NCI-H69 (cell line): Measurements from ENCODE around the gene OIP5.
A peak's percentile ranks its signal among the peaks of the same experiment; 100 is the strongest.
"Not testable (repeated sequence)": the region's sequence is repeated elsewhere in the genome, so short reads cannot be mapped to it uniquely, and the experiment has no call there.

Experiments used
- DNase-seq: peaks from one replicate; lab custom pipeline; 2025; lab: John Stamatoyannopoulos, UW

OIP5 gene

DNA sequence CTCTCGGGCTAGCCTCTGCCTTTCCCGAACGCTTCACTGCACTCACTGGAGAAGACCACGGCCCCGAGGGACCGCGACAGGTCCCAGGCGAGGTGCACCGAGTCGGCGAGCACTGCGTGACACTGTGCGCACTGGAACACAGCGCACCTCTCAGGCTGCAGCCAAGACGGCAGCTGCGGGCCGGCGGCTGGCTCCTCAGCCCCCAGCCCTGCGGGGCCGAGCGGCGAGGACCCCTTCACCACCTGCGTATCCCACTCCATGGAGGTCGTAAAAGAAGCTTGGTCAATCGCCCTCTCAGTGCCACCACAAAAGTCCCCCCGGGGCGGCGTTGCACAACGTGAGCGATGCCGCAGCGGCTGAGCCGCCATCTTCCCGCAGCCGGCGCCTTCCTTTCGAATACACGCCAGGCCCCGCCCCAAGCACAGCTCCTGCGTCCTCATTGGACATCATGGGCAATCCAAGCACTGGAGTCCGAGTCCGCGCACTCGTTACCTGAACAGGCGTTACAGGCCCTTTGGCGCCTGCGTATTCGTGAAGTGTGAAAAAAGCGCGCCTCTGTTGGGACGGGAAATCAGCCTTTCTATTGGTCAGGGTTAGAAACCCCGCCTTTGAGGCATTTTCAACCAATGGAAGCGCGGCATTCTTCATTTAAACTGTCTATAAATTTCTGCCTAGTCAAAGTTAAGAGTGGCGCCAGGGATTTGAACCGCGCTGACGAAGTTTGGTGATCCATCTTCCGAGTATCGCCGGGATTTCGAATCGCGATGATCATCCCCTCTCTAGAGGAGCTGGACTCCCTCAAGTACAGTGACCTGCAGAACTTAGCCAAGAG is at the start of gene OIP5, which contains the start of gene NUSAP1:
Gene OIP5 (minus strand): TSS at position 398 of the 832 bp plus-strand sequence. CDS start 30 bp downstream, at position 368.
Gene NUSAP1 (plus strand): TSS at position 688 of the 832 bp plus-strand sequence. CDS start 77 bp downstream, at position 765.
- peak; percentile 100 for DNase-seq

DNA sequence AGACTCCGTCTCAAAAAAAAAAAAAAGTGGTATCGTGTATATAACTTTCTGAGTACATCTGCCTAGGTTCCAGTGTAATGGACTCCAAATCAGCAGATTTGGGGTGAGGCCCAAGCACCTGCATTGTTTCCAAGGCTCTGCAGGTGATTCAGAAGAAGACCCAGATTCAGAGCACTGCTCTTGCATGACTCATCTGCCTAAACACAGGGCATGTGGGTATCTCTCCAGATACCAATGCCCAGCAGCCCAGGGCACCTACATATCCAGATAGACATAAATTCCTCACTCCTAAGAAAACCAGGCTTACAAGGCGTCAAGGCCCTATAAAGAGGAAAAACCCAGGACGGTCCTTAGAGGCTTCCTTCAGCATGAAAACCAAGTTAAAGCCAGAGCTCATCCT is 45.6 kb upstream of the OIP5 start:
- no peak for DNase-seq

DNA sequence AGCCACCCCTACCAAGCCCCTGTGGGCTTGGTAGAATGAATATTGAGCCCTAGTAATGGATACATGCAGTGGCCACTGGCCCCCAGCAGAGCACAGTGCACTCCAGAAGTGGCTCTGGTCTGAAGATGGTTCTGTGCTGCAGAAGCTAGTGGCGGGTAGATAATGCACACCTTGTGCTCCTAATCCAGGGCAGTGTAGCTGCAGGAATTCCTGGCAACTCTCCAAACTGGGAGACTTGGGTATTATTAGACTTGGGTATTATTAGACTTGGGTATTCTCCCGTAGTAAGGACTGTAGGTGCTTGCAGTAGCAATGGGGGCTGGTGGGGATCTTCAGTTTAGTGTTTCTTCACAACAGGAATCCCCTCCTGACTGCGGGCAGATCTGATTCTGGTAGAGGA is 35.0 kb upstream of the OIP5 start:
- DNase-seq = no peak

DNA sequence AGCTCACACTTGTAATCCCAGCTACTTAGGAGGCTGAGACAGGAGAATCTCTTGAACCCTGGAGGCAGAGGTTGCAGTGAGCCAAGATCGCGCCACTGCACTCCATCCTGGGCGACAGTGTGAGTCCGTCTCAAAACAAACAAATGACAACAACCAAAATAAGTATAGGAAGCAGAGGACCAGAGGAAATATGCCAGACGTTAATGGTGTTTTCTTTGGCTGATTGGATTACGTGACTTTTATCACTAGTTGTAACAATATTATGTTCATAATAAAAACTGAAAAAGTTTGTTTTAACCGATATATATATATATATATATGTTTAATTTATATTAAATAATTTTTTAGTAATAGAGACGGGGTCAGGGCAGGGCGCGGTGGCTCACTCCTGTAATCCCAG is 22.0 kb upstream of the OIP5 start:
- DNase-seq = no peak

DNA sequence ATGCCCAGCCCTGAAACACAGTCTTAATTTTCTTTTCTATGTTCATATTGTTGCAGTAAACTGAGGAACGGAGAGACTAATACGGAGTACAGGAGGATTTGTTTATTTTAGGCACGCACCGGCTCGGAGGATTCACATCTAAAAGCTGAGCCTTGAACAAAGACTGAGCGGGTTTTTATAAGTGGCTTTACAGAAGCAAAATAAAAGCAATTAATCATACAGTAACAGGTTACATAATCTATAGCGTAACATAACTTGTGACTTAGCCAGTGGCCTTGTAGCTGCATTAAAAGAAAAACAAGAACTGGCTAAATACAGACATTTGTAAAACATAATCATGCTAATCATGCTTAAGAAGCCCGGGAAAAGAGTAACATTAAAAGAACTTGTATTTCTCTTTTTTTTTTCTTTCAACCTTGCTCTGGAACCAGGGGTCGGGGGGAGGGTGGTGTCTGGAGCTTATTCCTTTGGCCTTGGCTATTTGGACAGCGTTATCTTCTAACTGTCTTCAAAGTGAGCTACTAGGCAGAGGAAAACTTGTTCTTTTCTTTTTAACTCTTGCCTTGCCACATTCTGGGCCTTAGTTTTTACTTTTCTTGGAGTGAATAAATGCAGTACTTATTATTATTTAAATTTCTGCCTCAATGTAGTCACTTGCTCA is 17.8 kb upstream of the OIP5 start:
- DNase-seq = no peak

DNA sequence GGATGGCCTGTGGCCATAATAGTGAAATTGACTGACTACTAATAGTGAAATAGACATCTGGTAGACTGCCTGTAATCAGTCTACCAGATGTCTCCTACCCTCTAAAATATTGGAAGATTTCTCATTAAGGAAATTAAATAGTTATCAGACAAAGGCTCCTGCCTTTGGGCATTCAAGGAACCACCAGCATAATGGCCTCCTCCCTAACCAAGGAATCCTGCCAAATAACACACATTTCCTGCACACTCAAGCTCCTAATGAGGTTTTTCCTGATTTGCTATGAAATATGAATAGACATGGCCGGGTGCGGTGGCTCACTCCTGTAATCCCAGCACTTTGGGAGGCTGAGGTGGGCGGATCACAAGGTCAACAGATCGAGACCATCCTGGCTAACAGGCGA is 14.8 kb upstream of the OIP5 start:
- DNase-seq = peak; percentile 18

DNA sequence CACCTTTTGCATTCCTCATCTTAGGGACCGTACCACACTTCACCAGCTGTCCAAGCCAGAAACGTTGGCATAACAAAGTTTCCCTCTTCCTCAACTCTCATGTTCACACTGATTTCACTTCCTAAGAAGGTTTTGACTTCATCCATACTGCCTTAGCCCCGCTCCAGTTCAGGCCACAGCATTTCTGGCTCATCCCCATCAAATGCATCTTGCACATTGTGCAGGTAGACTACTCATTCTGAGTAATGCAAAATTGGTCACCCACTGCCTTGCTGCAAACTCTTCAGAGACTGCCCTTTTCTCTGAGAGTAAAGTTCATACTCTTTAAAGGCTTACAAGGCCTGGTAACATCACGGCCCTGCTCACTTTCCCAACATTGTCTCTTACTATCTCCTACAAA is 9.1 kb upstream of the OIP5 start:
- no peak for DNase-seq

DNA sequence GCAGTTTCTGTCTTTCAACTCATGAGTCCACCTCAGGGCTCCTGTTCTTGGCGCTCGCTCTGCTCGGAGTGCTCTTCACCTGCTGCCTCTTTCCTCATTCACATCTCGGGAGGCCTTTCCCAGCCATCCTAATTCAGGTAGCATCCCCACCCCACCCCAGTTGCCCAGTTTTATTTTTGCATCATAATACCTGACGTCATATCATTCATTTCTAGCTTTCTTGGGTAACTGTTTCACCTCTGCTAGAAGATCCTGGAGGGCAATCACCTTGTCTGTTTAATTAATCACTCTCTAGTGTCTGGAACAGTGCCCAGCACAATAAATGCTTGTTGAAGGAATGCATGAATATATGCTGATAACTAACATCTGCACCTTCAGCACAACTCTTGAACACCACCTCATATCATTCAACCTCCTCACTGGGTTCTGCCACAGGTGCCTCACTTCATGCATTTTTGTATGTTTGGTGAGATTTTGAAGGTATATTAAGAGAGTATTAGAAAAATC is 7.9 kb upstream of the OIP5 start:
- peak; percentile 18 for DNase-seq

DNA sequence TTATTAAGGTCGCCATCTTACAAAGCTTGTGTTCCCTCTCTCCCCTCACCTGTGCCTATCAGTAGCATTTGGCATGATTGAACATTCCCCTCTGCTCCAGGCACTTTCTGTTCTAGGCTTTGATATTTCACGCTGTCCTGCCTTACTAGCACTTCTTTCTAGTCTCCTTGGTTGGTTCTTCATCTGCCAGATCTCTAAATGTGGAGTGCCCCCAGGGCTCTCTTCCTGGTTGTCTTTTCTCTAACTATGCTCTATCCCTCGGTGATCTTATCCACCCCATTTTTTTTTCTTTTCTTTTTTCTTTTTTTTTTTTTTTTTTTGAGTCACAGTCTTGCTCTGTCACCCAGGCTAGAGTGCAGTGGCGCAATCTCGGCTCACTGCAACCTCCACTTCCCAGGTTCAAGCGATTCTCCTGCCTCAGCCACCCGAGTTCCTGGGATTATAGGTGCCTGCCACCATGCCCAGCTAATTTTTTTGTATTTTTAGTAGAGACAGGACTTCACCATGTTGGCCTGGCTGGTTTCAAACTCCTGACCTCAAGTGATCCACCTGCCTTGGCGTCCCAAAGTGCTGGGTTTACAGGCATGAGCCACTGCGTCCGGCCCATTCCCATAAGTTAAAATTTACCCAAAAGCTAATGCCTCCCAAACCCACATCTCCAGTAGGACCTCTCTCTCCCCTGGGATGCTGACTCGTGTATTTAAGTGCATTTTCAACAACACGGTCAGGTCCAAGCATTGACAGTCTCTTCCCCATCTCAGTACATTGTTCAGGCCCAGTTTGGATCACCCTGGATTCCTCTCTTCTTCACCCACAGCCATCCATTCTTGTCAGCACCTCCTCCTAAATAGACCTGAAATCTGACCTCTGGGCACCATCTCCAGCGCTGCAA is 5.5 kb upstream of the OIP5 start:
- no peak for DNase-seq

DNA sequence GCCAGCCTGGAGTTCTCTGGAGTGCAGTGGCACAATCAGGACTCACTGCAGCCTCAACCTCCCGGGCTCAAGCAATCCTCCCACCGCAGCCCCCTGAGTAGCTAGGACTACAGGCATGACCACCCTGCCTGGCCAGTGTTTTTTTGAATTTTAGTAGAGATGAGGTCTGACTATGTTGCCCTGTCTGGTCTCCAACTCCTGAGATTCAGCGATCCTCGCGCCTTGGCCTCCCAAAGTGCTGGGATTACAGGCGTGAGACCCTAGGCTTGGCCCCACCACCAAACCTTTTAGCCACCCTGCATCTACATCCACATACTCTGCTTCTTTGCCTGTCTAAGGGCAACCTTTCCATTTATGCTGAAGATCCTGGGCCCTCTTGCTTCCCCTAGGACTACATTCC is 4.7 kb upstream of the OIP5 start:
- DNase-seq = no peak

DNA sequence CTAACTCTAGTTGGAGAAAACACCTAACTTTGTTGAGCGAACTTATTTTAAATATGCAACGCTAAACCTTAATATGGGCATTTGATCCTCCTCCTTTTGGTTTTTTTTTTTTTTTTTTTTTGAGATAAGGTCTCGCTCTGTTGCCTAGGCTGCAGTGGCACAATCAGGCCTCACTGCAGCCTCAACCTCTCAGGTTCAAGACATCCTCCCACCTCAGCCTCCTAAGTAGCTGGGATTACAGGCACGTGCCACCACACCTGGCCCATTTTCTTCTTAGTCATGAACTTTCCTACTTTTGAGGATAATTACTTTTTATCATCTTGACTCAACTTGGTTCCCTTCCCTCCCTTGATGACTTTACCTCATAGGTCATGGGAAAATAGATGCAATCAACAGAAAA is 4.2 kb upstream of the OIP5 start:
- DNase-seq = no peak

DNA sequence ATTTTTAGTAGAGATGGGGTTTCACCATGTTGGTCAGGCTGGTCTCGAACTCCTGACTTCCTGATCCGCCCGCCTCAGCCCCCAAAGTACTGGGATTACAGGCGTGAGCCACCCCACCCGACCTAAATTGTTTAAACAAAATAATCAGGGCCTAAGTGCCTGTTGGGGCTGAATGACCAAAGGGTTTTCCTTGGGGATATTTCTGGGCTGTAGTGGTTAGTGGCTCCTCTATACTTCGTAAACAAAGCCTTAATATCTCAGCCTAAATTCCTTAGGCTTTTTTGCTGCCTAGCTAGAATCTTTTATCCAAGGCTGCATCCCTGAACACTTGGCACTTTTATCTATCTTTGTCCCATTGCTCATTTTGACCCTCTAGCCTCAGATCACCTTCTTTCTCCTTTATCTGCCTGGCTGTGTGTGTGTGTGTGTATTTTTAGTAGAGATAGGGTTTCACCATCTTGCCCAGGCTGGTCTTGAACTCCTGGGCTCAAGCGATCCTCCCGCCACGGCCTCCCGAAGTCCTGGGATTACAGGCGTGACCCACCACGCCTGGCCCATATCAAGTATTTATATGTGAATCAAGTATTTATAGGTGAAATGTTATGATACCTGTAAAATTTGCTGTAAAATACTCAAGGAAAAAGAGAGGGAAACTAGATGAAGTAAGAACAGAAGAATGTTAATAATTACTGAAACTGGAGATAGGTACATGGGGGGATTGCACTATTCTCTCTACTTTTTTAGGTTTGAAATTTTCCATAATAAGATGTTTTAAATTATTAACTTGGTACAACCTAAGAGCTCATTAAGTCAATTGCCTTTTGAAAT is 2.1 kb upstream of the OIP5 start:
- peak; percentile 53 for DNase-seq

DNA sequence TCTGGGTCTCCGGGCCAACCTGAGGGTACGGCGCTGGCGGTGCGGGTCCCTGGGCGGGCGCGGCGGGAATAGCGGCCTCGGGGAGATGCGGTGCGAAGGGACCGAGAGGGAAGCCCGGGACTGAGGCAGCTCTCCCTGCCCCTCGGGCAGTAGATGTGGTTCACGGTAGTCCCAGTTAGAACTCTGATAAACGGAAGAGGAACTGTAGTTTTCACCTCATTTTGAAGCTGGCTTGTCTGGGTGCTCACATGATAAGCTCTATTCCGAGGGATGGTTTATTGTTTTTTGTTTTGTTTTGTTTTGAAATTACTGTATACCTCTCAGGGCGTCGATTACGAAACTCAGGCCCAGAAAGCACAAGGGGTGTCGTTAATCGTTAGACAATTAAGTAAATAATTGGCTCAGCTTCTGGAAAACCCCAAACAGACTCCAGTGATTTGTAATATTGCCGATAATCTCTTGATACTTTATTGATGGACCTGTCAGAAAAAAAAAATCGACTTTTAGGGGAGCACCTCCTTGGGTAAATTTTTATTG is 703 bp upstream of the OIP5 start:
- DNase-seq = peak; percentile 88

DNA sequence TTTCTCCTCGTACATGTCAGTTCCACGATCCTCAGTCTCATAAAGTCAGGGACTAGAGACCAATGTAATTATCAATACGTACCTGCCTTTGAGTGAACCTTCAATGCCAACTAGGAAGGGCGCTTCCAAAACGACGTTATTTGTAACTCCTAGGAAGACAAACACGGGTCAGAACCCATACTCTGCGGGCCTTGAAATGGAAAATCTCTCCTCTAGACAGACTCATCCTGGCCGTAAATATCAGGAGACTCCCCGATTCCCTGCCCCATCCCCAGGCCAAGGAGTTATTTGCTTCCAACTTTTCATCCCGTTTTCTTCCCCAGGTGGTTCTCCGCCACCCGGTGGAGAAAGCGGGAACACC is 578 bp downstream of the OIP5 start:
- no peak for DNase-seq

DNA sequence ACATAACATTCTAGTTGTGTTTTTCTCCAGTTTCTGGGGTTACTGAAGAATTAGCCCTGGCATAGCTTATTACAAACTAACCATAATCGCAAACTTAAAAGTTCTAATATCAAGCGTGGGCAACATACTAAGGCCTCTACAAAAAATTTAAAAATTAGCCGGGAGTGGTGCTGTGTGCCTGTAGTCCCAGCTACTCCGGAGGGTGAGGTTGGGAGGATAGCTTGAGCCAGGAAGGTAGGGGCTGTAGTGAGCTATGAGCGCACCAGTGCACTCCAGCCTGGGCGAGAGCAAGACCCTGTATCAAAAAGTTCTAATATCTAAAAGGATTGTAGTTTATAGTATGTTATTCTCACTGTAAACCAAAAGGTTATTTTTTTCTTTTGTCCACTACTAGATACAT is 1.1 kb downstream of the OIP5 start:
- DNase-seq = peak; percentile 33

DNA sequence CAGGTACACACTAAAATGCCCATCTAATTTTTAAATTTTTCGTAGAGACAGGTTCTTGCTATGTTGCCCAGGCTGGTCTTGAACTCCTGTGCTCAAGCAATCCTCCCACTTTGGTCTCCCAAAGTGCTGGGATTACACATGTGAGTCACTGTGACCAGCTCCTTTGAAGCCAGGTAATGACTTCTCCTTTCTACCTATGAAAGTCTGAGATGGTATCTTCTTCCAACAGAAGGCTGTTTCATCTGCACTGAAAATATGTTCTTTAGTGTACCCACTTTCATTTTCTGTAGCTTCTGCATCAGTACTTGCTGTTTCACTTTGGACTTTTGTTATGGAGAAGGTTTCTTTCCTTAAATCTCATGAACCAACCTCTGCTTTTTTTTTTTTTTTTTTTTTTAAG is 8.8 kb downstream of the OIP5 start:
- no peak for DNase-seq

DNA sequence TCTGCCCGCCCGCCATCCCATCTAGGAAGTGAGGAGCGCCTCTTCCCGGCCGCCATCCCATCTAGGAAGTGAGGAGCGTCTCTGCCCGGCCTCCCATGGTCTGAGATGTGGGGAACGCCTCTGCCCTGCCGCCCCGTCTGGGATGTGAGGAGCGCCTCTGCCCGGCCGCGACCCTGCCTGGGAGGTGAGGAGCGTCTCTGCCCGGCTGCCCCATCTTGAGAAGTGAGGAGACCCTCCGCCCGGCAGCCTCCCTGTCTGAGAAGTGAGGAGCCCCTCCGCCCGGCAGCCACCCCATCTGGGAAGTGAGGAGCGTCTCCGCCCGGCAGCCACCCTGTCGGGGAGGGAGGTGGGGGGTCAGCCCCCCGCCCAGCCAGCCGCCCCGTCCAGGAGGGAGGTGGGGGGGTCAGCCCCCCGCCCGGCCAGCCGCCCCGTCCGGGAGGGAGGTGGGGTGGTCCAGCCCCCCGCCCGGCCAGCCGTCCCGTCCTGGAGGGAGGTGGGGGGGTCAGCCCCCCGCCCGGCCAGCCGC is 11.5 kb downstream of the OIP5 start:
- not testable (repeated sequence) for DNase-seq

DNA sequence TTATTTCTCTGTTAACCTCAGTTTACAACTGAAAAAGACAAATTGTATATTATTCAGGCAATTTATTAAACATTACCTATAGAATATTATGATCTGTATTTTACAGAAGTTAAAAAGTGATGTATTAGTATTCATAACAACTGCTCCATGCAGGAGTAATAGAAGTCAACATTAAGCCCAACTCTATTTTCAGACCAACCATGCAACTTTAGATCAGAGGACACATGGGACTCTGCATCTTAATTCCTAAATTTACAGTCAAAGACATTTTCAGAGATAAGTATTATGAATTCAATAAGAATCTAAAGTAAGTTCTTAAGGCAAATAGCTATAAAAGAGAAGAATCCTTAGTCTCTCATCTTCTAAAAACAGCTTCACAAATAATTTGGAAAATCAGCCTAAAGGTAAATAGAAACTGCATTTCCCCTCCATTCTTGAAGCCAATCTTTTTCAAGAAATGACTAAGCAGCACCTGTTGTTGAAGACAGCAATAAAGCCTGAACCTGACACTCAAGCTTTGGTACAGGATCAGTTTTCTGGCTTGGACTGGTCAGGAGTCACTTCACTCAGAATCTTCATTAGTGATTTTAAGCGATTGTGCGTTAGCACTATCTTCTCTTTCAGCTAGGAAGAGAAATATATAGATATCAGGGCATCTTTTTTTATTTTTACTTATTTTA is 23.0 kb downstream of the OIP5 start:
- no peak for DNase-seq

DNA sequence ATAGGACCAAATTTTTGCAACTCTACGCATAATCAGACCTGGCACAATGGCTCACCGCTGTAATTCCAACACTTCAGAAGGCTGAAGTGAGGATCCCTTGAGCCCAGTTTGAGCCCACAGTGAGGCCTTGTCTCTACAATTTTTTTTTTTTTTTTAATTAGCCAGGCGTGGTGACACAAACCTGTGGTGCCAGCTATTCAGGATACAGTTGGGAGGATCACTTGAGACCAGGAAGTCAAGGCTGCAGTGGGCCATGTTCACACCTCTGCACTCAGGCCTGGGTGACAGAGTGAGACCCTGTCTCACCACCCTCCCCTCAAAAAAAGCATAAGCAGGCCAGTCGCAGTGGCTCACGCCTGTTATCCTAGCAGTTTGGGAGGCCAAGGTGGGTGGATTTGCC is 24.7 kb downstream of the OIP5 start:
- DNase-seq = no peak

DNA sequence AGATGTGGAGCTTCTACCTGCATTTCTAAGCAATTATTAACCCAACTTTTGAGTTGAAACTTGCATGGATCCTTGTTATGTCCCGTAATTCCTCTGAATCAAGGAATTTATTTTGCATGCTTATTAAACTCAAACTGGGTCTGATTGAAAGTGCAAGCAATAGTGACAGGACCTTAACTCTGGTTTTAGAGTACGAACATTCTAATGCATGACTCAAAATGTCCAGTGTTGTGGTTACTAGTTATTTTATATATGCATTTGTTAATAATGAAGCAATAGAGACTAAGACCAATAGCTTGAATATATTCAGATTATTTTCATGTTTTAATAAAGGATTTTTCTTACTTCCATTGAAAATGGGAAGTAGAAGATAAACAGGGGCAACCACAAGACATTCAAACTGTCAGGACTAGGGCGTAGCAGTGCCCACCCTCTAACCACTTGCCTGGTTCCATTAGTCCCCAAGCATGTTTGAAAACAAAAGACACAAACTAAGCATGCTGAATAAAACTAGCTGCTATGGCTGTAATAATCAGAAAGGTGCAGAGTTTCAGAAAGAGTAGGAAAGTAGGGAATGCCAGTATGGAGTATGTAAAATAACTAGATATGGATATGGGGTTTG is 28.1 kb downstream of the OIP5 start:
- no peak for DNase-seq
